HL-60 (cell line): ENCODE results near the gene TTC4.

Source experiments
- CTCF ChIP-seq: IDR thresholded peaks from one replicate; pipeline ENCODE4 v1.5.1; 2011; ENCODE audit warnings: low read length, control low read depth, inconsistent platforms; ENCODE audit not compliant: insufficient read depth
- REST ChIP-seq: IDR thresholded peaks from 2 replicates; pipeline ENCODE4 v1.6.1; 2012; ENCODE audit warnings: low read depth; ENCODE audit not compliant: insufficient replicate concordance

- TF ChIP-seq CTCF (no peak), REST (no peak)
These were observed 66.5 kb downstream of the TTC4 start for GRCh38 chr1:54782156-54782555.
